ENCODE measurements around the gene POLR1B. TPM values are rescaled to one million over a fixed set of nuclear protein-coding genes. Genes with fewer than 3 reads are reported as not detected.

The POLR1B gene
- polyA plus RNA-seq, 1 of the 3 experiments (the other 2 are of a cell fraction), result 13.4 TPM

GRCh38 chr2:112493048-112493447 lies 49.2 kb upstream of the POLR1B start:
- DNase-seq, result no peak
- H3K27me3 ChIP-seq (ENCODE audit: insufficient read depth), result no peaks in the 10 kb centered on the region
- no peak overlapping the region for H3K9ac ChIP-seq
- no peaks in the 10 kb centered on the region for H3K9me2 ChIP-seq
- H3F3A ChIP-seq (replicated peaks; ENCODE audit: insufficient read depth), result peaks cover 29% of the 10 kb centered on the region
- H3K4me2 ChIP-seq, result peak overlapping the region; percentile 57
- TF ChIP-seq CTCF (IDR thresholded peaks at IDR 0.05), result peak; percentile 38
- no peak for TF ChIP-seq MXI1 (IDR thresholded peaks at IDR 0.05; ENCODE audit: low read depth, low read length)
- no peak for TF ChIP-seq PBX3 (IDR thresholded peaks at IDR 0.05)
- TF ChIP-seq REST (IDR thresholded peaks at IDR 0.05; ENCODE audit: low read depth, low read length), result no peak
- TF ChIP-seq RXRA (IDR thresholded peaks at IDR 0.05; ENCODE audit: borderline replicate concordance, low read depth), result no peak
- H3K27ac ChIP-seq (ENCODE audit: low read depth in 2 of 2, low read length in 1 of 2), result peak overlapping the region; percentile 73 to 95
- H3K9me3 ChIP-seq, result no peaks in the 10 kb centered on the region
- peaks cover 20 to 28% of the 10 kb centered on the region in 2 experiments for H3K4me1 ChIP-seq (ENCODE audit: control insufficient read depth in 1 of 2, insufficient read depth in 2 of 2, low read depth in 1 of 2, low read length in 1 of 2)
- H2AFZ ChIP-seq (ENCODE audit: low read depth), result no peak overlapping the region
- no peak overlapping the region for H3K4me3 ChIP-seq (ENCODE audit: low read depth in 2 of 2, low read length in 1 of 2)
- peaks cover 4 to 16% of the 10 kb centered on the region in 2 experiments for H3K36me3 ChIP-seq (replicated peaks in 1 of 2; ENCODE audit: control insufficient read depth in 1 of 2, insufficient read depth in 2 of 2, low read length in 1 of 2)
- ChIA-PET POLR2A (no interaction called here), CTCF (interaction anchor here (1.6 to 3.0 kb wide), 3 partner anchors 10 to 234 kb away, joined by 6 to 11 read pairs (median 7); no protein-coding TSS in a partner anchor)
- 68% methylated on average over 3 of the region's 3 CpGs for WGBS (ENCODE audit: low lambda C conversion rate)
- no peaks in the 10 kb centered on the region for H4K20me1 ChIP-seq (ENCODE audit: insufficient read depth)
- peaks cover 62% of the 10 kb centered on the region for H3K79me2 ChIP-seq (ENCODE audit: insufficient read depth)

- Histone ChIP-seq H3K79me2 (ENCODE audit: insufficient read depth) (peaks cover 57% of the 10 kb centered on the region), H4K20me1 (ENCODE audit: insufficient read depth) (no peaks in the 10 kb centered on the region), H3K4me1 (ENCODE audit: control insufficient read depth in 1 of 2, insufficient read depth in 2 of 2, low read depth in 1 of 2, low read length in 1 of 2) (peaks cover 20 to 28% of the 10 kb centered on the region in 2 experiments), H2AFZ (ENCODE audit: low read depth) (no peak overlapping the region), H3K9me3 (no peaks in the 10 kb centered on the region), H3K4me3 (ENCODE audit: low read depth in 2 of 2, low read length in 1 of 2) (peak overlapping the region; percentile 27 to 28; a peak in 3 of 4 replicates), H3K27me3 (ENCODE audit: insufficient read depth) (no peaks in the 10 kb centered on the region), H3F3A (replicated peaks; ENCODE audit: insufficient read depth) (peaks cover 29% of the 10 kb centered on the region), H3K9me2 (no peaks in the 10 kb centered on the region), H3K27ac (ENCODE audit: low read depth in 2 of 2, low read length in 1 of 2) (peak overlapping the region; percentile 73 to 95), H3K4me2 (peak overlapping the region; percentile 57), H3K9ac (no peak overlapping the region), H3K36me3 (replicated peaks in 1 of 2; ENCODE audit: control insufficient read depth in 1 of 2, insufficient read depth in 2 of 2, low read length in 1 of 2) (peaks cover 4 to 20% of the 10 kb centered on the region in 2 experiments)
- DNase-seq, result no peak
- ChIA-PET CTCF (interaction anchor here (0.6 to 3.0 kb wide), 4 partner anchors 8 to 235 kb away, joined by 3 to 11 read pairs (median 5); no protein-coding TSS in a partner anchor), POLR2A (no interaction called here)
- 40% methylated on average over 9 of the region's 9 CpGs for WGBS (ENCODE audit: low lambda C conversion rate)
- TF ChIP-seq JUND (IDR thresholded peaks at IDR 0.05) (peak; percentile 53), PBX3 (IDR thresholded peaks at IDR 0.05) (peak; percentile 76), REST (IDR thresholded peaks at IDR 0.05; ENCODE audit: low read depth, low read length) (no peak), TCF12 (IDR thresholded peaks at IDR 0.05) (peak; percentile 68; the same call in 1 of the 2 replicates), POLR2AphosphoS5 (IDR thresholded peaks at IDR 0.05; ENCODE audit: low read depth, low read length) (peak; percentile 9; the same call in 1 of the 2 replicates), FOSL2 (IDR thresholded peaks at IDR 0.05; ENCODE audit: borderline replicate concordance, low read depth) (peak; percentile 83), RAD21 (IDR thresholded peaks at IDR 0.05; ENCODE audit: low read length) (no peak)
Observed at GRCh38 chr2:112493858-112494648, 48.2 kb upstream of the POLR1B start.
